Pancreas (tissue), 10 donors: ENCODE results near the gene TCAIM. TPM values are rescaled to one million over a fixed set of nuclear protein-coding genes. Genes with fewer than 3 reads are reported as not detected.

Experiments used
- ATAC-seq, 4 donors: fragments of 200-7000 bp; cut with Tn5 transposase; one replicate each; pipeline versions ENCODE4 v1.8.0 to v1.9.1; 2020; ENCODE audit warnings: mild to moderate bottlenecking in 4 of 4, moderate library complexity in 4 of 4
- DNase-seq, 6 donors: peaks; one replicate each; pipeline ENCODE4 v3.0.0-alpha.2; 2020
- FAIRE-seq: peaks from 2 replicates; lab custom pipeline; 2012; peaks lifted over from hg19 to GRCh38; lab: Jason Lieb, UNC
- H3K27ac ChIP-seq, 4 donors: fragments of 200-600 bp; sonication (generic); 1 replicate in 3 of 4; 2 replicates in 1 of 4; pipeline versions ENCODE4 v1.5.0 to v1.8.0; 2020
- H3K27me3 ChIP-seq, 4 donors: fragments of 200-600 bp; one replicate each; pipeline ENCODE4 v1.8.0; 2021
- H3K36me3 ChIP-seq, 3 donors: fragments of 200-600 bp; sonication (generic) in 1 of 3; one replicate each; pipeline versions ENCODE4 v1.5.0 to v1.8.0; 2020 to 2021
- H3K4me1 ChIP-seq, 3 donors: fragments of 200-600 bp; one replicate each; pipeline ENCODE4 v1.8.0; 2021
- H3K4me3 ChIP-seq, 4 donors: fragments of 200-600 bp; sonication (generic) in 2 of 4; one replicate each; pipeline versions ENCODE4 v1.5.0 to v1.8.0; 2020 to 2021
- H3K9me3 ChIP-seq, 4 donors: fragments of 200-600 bp; one replicate each; pipeline ENCODE4 v1.8.0; 2021
- CTCF ChIP-seq, 4 donors: fragments of 200-600 bp; sonication (generic) in 3 of 4; IDR thresholded peaks; one replicate each; pipeline versions ENCODE4 v1.5.0 to v1.8.0; 2021; ENCODE audit warnings: antibody characterized with exemption in 4 of 4
- WGBS, 2 donors: extraction: QIAGEN DNeasy Blood & Tissue Kit; methylation state at CpG; one replicate each; pipeline ENCODE4 v1.1.7; 2013; 5-methylcytosine and 5-hydroxymethylcytosine counted together
- intact Hi-C, 3 donors: fragments of 100-400 bp; cut with DNase I; formaldehyde crosslinking; loops; one replicate each; pipeline versions ENCODE4 v1.11.1 to v1.14.2; 2022
- polyA plus RNA-seq, 2 donors: library from polyadenylated mRNA; stranded (reverse); fragments of 200-250 nt; gene quantifications; one replicate each; pipeline ENCODE4 v1.2.3, GENCODE V29; 2013
- total RNA-seq, 6 donors: library from RNA; stranded (reverse); fragmentation: NEBNext Ultra II Directional in 4 of 6; extraction: Animal tissue kit (Norgen Biotek cat#: 25700) in 4 of 6; gene quantifications; one replicate each; pipeline versions ENCODE4 v1.2.1 to v1.2.4, GENCODE V29; 2021 to 2023
- donor health status: healthy with polysubstance abuse.
- donor health status: DM: no; HTN: no; CAD: no; lungs with moderate emphysema.
- donor health status: DM: no; HTN: no; CAD: no.
- donor health status: control.
- donor health status: control.
- donor health status: Bipolar disorder and iron deficiency.
- donor health status: DM: yes; HTN: yes; CAD: no.
- donor health status: DM: no; HTN: no; CAD: no.
- donor health status: DM: no; HTN: no; CAD: no.
- donor health status: DM: yes; HTN: yes; CAD: no.

The TCAIM gene
- total and polyA plus RNA-seq, 8 donors = 4.9 to 15.4 (median 10.7) TPM

GRCh38 chr3:44428910-44429309, 90.3 kb downstream of the TCAIM start:
- intact Hi-C loops = no loop called here
- DNase-seq = no peak
- TF ChIP-seq CTCF (IDR thresholded peaks at IDR 0.05) = no peak
- Histone ChIP-seq H3K36me3 (no peaks in the 10 kb centered on the region), H3K4me3 (no peak overlapping the region), H3K9me3 (no peaks in the 10 kb centered on the region), H3K4me1 (no peaks in the 10 kb centered on the region), H3K27me3 (no peaks in the 10 kb centered on the region), H3K27ac (no peak overlapping the region)
- no peak for FAIRE-seq
- 60 to 63% methylated on average over 7 of the region's 7 CpGs for WGBS, 2 donors
- ATAC-seq = no peak

- no peak for TF ChIP-seq CTCF (IDR thresholded peaks at IDR 0.05)
- Histone ChIP-seq H3K4me1 (no peaks in the 10 kb centered on the region), H3K36me3 (no peaks in the 10 kb centered on the region), H3K27ac (no peak overlapping the region), H3K9me3 (no peaks in the 10 kb centered on the region), H3K4me3 (no peak overlapping the region), H3K27me3 (no peaks in the 10 kb centered on the region)
- intact Hi-C loops = no loop called here
- 83 to 89% methylated on average over 6 of the region's 6 CpGs for WGBS, 2 donors
- FAIRE-seq = no peak
- ATAC-seq = no peak
- DNase-seq = no peak
These were observed 90.9 kb downstream of the TCAIM start for GRCh38 chr3:44429459-44429858.

- H3K27ac ChIP-seq = no peak overlapping the region
- H3K27me3 ChIP-seq = no peaks in the 10 kb centered on the region
- ATAC-seq = no peak
- FAIRE-seq = no peak
- no peak for TF ChIP-seq CTCF (IDR thresholded peaks at IDR 0.05)
- no peak overlapping the region for H3K4me3 ChIP-seq
- WGBS, 2 donors = 52 to 70% methylated on average over 4 of the region's 4 CpGs
- H3K4me1 ChIP-seq = no peaks in the 10 kb centered on the region
- DNase-seq = no peak
- no peaks in the 10 kb centered on the region for H3K36me3 ChIP-seq
- no peaks in the 10 kb centered on the region for H3K9me3 ChIP-seq
- intact Hi-C loops = no loop called here
These were observed 91.9 kb downstream of the TCAIM start for GRCh38 chr3:44430466-44430865.

GRCh38 chr3:44434834-44435510, 96.4 kb downstream of the TCAIM start:
- FAIRE-seq = no peak
- ATAC-seq = no peak
- intact Hi-C loops = no loop called here
- H3K9me3 ChIP-seq = no peaks in the 10 kb centered on the region
- DNase-seq = no peak
- H3K4me1 ChIP-seq = peaks cover 0 to 8% (median 2%) of the 10 kb centered on the region in 3 donors
- no peaks in the 10 kb centered on the region for H3K27me3 ChIP-seq
- H3K36me3 ChIP-seq = no peaks in the 10 kb centered on the region
- H3K4me3 ChIP-seq = no peak overlapping the region
- no peak overlapping the region for H3K27ac ChIP-seq
- 55 to 58% methylated on average over 5 of the region's 5 CpGs for WGBS, 2 donors
- TF ChIP-seq CTCF (IDR thresholded peaks at IDR 0.05) = no peak

- FAIRE-seq = no peak
- Histone ChIP-seq H3K9me3 (no peaks in the 10 kb centered on the region), H3K4me3 (no peak overlapping the region), H3K27ac (no peak overlapping the region), H3K27me3 (no peaks in the 10 kb centered on the region), H3K36me3 (no peaks in the 10 kb centered on the region), H3K4me1 (peaks cover 0 to 14% (median 5%) of the 10 kb centered on the region in 3 donors)
- TF ChIP-seq CTCF (IDR thresholded peaks at IDR 0.05) = no peak
- no peak for ATAC-seq
- no peak for DNase-seq
- WGBS, 2 donors = 96% methylated on average over 1 of the region's 1 CpG
- intact Hi-C loops = no loop called here
These were observed 97.6 kb downstream of the TCAIM start for GRCh38 chr3:44436181-44436580.
